PC-3 (cell line): ENCODE measurements around the gene ULK4. TPM values are rescaled to one million over a fixed set of nuclear protein-coding genes. Genes with fewer than 3 reads are reported as not detected.

Source experiments
- ATAC-seq: fragments of 200-7000 bp; cut with Tn5 transposase; 2 replicates; pipeline ENCODE4 v1.9.1; 2020; ENCODE audit warnings: mild to moderate bottlenecking, moderate library complexity
- BruUV-seq: library from RNA; stranded (reverse); fragments of 400-500 nt; replicated peaks from 2 replicates; lab custom pipeline; 2021; lab: Mats Ljungman, UMichigan
- CTCF ChIA-PET: fragments of 300-600 bp; sonication (Branson Sonifier 250); formaldehyde crosslinking; loops from one replicate; lab custom pipeline; 2022; ENCODE audit warnings: antibody characterized with exemption; lab: Charles Lee
- POLR2A ChIA-PET: fragments of 300-600 bp; sonication (Branson Sonifier 250); formaldehyde crosslinking; loops from one replicate; lab custom pipeline; 2022; ENCODE audit warnings: antibody characterized with exemption; ENCODE audit not compliant: unreplicated experiment; lab: Charles Lee
- DNase-seq: peaks from one replicate; pipeline ENCODE4 v3.0.0-alpha.2; 2015
- H2AFZ ChIP-seq: fragments of 300-600 bp; sonication (generic); 2 replicates; pipeline ENCODE4 v1.6.0; 2016; ENCODE audit warnings: antibody characterized with exemption, low read length
- H3F3A ChIP-seq: fragments of 300-600 bp; sonication (generic); one replicate; pipeline ENCODE4 v1.6.0; 2017; ENCODE audit warnings: antibody characterized with exemption, low read length, control low read depth, mild to moderate bottlenecking; ENCODE audit not compliant: unreplicated experiment
- H3K27ac ChIP-seq: fragments of 300-600 bp; sonication (generic); 2 replicates; pipeline ENCODE4 v1.5.1; 2016; ENCODE audit warnings: mild to moderate bottlenecking, low read length
- H3K27me3 ChIP-seq: fragments of 300-600 bp; sonication (generic); 2 replicates; pipeline ENCODE4 v1.6.1; 2016; ENCODE audit warnings: low read length, mixed read lengths
- H3K36me3 ChIP-seq: fragments of 300-600 bp; sonication (generic); 2 replicates; pipeline ENCODE4 v1.6.1; 2016; ENCODE audit warnings: low read depth, mixed run types, low read length, mixed read lengths
- H3K4me1 ChIP-seq: fragments of 300-600 bp; sonication (generic); 2 replicates; pipeline ENCODE4 v1.5.1; 2016; ENCODE audit warnings: low read length; ENCODE audit not compliant: insufficient read depth
- H3K4me2 ChIP-seq: fragments of 300-600 bp; sonication (generic); 2 replicates; pipeline ENCODE4 v1.6.0; 2016; ENCODE audit warnings: low read length
- H3K4me3 ChIP-seq: fragments of 300-600 bp; sonication (generic); 2 replicates; pipeline ENCODE4 v1.5.1; 2016; ENCODE audit warnings: mild to moderate bottlenecking, low read length, mixed read lengths
- H3K79me2 ChIP-seq: fragments of 300-600 bp; sonication (generic); 2 replicates; pipeline ENCODE4 v1.6.1; 2017; ENCODE audit warnings: low read length, mixed read lengths
- H3K9ac ChIP-seq: fragments of 300-600 bp; sonication (generic); 2 replicates; pipeline ENCODE4 v1.6.0; 2016; ENCODE audit warnings: mild to moderate bottlenecking, low read length
- H3K9me2 ChIP-seq: fragments of 300-600 bp; sonication (generic); replicated peaks from 2 replicates; pipeline ENCODE4 v1.6.1; 2016; ENCODE audit warnings: mixed run types, low read length, mixed read lengths
- H3K9me3 ChIP-seq: fragments of 300-600 bp; sonication (generic); 2 replicates; pipeline ENCODE4 v1.6.1; 2016; ENCODE audit warnings: low read length, mixed read lengths
- H4K20me1 ChIP-seq: fragments of 300-600 bp; sonication (generic); 2 replicates; pipeline ENCODE4 v1.6.1; 2016; ENCODE audit warnings: low read length, mixed read lengths
- EZH2 ChIP-seq: fragments of 300-600 bp; sonication (generic); IDR thresholded peaks from one replicate; pipeline ENCODE4 v1.6.1; 2017; ENCODE audit warnings: antibody characterized with exemption, mild to moderate bottlenecking, low read length; ENCODE audit not compliant: unreplicated experiment
- EZH2phosphoT487 ChIP-seq: fragments of 300-600 bp; sonication (generic); IDR thresholded peaks from 2 replicates; pipeline ENCODE4 v1.6.1; 2018; ENCODE audit warnings: mild to moderate bottlenecking, antibody characterized with exemption, low read length, borderline replicate concordance
- intact Hi-C: fragments of 100-400 bp; cut with micrococcal nuclease; formaldehyde crosslinking; loops from 2 replicates; pipeline ENCODE4 v1.9.0; 2023
- total RNA-seq: library from RNA; depleted of rRNA; stranded (reverse); fragments of >200 nt; gene quantifications from 2 replicates; pipeline ENCODE4 v1.2.3, GENCODE V29; 2014
- TF ChIP-seq, protein P1 (sequence below): fragments of 300-600 bp; sonication (generic); conservative IDR thresholded peaks from 2 replicates; pipeline ENCODE4 v1.5.1; 2017; ENCODE audit warnings: antibody characterized with exemption, low read depth, mild to moderate bottlenecking, low read length

Gene ULK4
- total RNA-seq, 1 experiment from 2014 or later = 4.8 TPM

DNA sequence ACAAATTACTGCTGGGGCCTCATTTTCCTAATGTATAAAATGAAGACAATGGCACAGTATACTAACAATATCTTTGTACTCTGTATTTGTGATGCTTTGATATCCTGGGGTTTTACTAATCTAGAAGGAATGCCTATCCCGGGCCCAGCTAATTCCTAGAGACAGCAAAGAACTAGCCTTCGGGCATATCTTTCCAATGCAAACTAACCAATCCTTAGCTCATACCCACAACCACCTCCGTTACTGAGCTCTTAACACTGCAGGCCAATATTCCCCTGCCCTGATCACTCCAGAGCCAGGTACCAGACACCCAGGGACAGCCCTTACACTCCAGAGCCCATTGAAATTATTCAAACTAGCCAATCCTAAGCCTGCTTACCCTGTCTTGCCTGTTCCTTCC is 309.0 kb downstream of the ULK4 start:
- H3K4me2 ChIP-seq = no peak overlapping the region
- DNase-seq (peak; percentile 27), ATAC-seq (peak; percentile 70)
- no peaks in the 10 kb centered on the region for H3K79me2 ChIP-seq
- CTCF ChIA-PET = no interaction called here
- no peak overlapping the region for H2AFZ ChIP-seq
- H3K9me2 ChIP-seq = no peaks in the 10 kb centered on the region
- intact Hi-C loops = no loop called here
- H3K4me1 ChIP-seq = peaks cover 3% of the 10 kb centered on the region; the same call in 1 of the 2 replicates
- H3K27ac ChIP-seq = no peak overlapping the region
- BruUV-seq = no TSS peak
- POLR2A ChIA-PET = no interaction called here
- TF ChIP-seq EZH2 (no peak), EZH2phosphoT487 (no peak)
- TF ChIP-seq, protein P1, sequence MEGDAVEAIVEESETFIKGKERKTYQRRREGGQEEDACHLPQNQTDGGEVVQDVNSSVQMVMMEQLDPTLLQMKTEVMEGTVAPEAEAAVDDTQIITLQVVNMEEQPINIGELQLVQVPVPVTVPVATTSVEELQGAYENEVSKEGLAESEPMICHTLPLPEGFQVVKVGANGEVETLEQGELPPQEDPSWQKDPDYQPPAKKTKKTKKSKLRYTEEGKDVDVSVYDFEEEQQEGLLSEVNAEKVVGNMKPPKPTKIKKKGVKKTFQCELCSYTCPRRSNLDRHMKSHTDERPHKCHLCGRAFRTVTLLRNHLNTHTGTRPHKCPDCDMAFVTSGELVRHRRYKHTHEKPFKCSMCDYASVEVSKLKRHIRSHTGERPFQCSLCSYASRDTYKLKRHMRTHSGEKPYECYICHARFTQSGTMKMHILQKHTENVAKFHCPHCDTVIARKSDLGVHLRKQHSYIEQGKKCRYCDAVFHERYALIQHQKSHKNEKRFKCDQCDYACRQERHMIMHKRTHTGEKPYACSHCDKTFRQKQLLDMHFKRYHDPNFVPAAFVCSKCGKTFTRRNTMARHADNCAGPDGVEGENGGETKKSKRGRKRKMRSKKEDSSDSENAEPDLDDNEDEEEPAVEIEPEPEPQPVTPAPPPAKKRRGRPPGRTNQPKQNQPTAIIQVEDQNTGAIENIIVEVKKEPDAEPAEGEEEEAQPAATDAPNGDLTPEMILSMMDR = no peak
- no peaks in the 10 kb centered on the region for H3F3A ChIP-seq
- H3K4me3 ChIP-seq = no peak overlapping the region
- no peaks in the 10 kb centered on the region for H3K27me3 ChIP-seq
- H3K9ac ChIP-seq = no peak overlapping the region
- no peaks in the 10 kb centered on the region for H4K20me1 ChIP-seq
- no peaks in the 10 kb centered on the region for H3K36me3 ChIP-seq
- no peaks in the 10 kb centered on the region for H3K9me3 ChIP-seq

DNA sequence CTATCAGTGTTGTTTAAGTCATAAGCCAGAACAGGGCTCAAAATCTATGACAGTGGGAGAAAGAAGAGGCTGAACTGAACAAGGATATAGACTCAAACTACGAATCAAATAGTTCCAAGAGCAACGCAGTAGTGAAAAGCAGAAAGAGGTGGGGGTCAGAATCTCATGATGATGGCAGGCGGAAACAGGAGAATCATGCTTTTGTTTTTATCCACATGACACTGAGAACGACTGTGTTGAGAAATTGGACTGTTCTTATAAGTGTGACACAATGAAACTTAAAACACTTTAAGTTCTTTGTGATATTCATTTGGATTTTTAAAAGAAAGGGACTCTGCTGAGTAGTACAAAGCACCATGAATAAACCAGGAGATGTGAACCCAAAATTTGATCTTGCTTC is 309.4 kb downstream of the ULK4 start:
- DNase-seq (no peak), ATAC-seq (no peak)
- H3F3A ChIP-seq = no peaks in the 10 kb centered on the region
- no TSS peak for BruUV-seq
- H3K4me1 ChIP-seq = peaks cover 3% of the 10 kb centered on the region; the same call in 1 of the 2 replicates
- CTCF ChIA-PET = no interaction called here
- H3K9me2 ChIP-seq = no peaks in the 10 kb centered on the region
- intact Hi-C loops = no loop called here
- H3K9ac ChIP-seq = no peak overlapping the region
- POLR2A ChIA-PET = no interaction called here
- TF ChIP-seq, protein P1 = no peak
- no peak for TF ChIP-seq EZH2
- no peak for TF ChIP-seq EZH2phosphoT487
- no peaks in the 10 kb centered on the region for H3K79me2 ChIP-seq
- H3K27me3 ChIP-seq = no peaks in the 10 kb centered on the region
- H3K4me2 ChIP-seq = no peak overlapping the region
- no peak overlapping the region for H2AFZ ChIP-seq
- no peaks in the 10 kb centered on the region for H4K20me1 ChIP-seq
- H3K9me3 ChIP-seq = no peaks in the 10 kb centered on the region
- no peak overlapping the region for H3K27ac ChIP-seq
- no peak overlapping the region for H3K4me3 ChIP-seq
- H3K36me3 ChIP-seq = no peaks in the 10 kb centered on the region

DNA sequence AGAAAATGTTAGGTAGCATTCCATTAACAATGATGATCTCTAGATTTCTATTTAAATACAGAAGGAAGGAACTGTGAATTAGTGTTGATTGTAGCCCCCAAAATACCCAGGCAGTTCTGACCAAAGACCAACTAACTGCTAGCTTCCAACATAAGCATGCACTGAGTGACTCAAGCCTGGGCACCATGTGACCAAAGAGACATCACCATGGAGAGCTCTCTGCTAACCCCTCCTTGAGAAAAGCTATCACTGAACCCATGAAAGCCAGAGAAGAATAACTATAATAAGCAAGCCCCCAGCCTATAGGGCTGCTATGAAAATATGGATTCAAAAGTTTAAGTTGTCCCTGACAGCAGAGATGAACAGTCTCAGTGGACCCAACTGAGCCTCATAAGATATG is 310.2 kb downstream of the ULK4 start:
- H3K4me1 ChIP-seq = peaks cover 3% of the 10 kb centered on the region; the same call in 1 of the 2 replicates
- no peaks in the 10 kb centered on the region for H3K79me2 ChIP-seq
- H3F3A ChIP-seq = no peaks in the 10 kb centered on the region
- no peak overlapping the region for H3K27ac ChIP-seq
- H3K9ac ChIP-seq = no peak overlapping the region
- H2AFZ ChIP-seq = no peak overlapping the region
- DNase-seq = no peak
- POLR2A ChIA-PET = no interaction called here
- no peak overlapping the region for H3K4me2 ChIP-seq
- ATAC-seq = no peak
- CTCF ChIA-PET = no interaction called here
- no peaks in the 10 kb centered on the region for H3K9me3 ChIP-seq
- BruUV-seq = no TSS peak
- intact Hi-C loops = no loop called here
- no peaks in the 10 kb centered on the region for H3K27me3 ChIP-seq
- TF ChIP-seq EZH2phosphoT487 = no peak
- TF ChIP-seq EZH2 = no peak
- TF ChIP-seq, protein P1 = no peak
- no peaks in the 10 kb centered on the region for H3K9me2 ChIP-seq
- no peaks in the 10 kb centered on the region for H4K20me1 ChIP-seq
- no peak overlapping the region for H3K4me3 ChIP-seq
- H3K36me3 ChIP-seq = no peaks in the 10 kb centered on the region
